OCI-LY3 (cell line): ENCODE results near the gene FNDC5.
A peak's percentile ranks its signal among the peaks of the same experiment; 100 is the strongest.

Experiments
- H2AFZ ChIP-seq: fragments of 200-600, 300-600 bp; shearing (Covaris generic); 2 replicates; pipeline ENCODE4 v1.6.0; 2014; ENCODE audit warnings: antibody characterized with exemption, low read depth, low read length
- H3K27ac ChIP-seq: fragments of 200-600, 300-600 bp; sonication (generic); 2 replicates; pipeline ENCODE4 v1.5.1; 2014; ENCODE audit warnings: mild to moderate bottlenecking, low read length, moderate library complexity, mixed read lengths
- H3K27me3 ChIP-seq: fragments of 200-600, 300-600 bp; sonication (generic); 2 replicates; pipeline ENCODE4 v1.6.1; 2014; ENCODE audit warnings: low read depth, low read length, mixed read lengths
- H3K36me3 ChIP-seq: fragments of 200-600, 300-600 bp; sonication (generic); replicated peaks from 2 replicates; pipeline ENCODE3; 2014; ENCODE audit warnings: low read depth, low read length, mixed read lengths
- H3K4me1 ChIP-seq: fragments of 300-600, 200-600 bp; sonication (generic); 2 replicates; pipeline ENCODE4 v1.6.1; 2014; ENCODE audit warnings: low read length, mixed read lengths
- H3K4me2 ChIP-seq: fragments of 200-600, 300-600 bp; sonication (generic); 2 replicates; pipeline ENCODE4 v1.6.1; 2014; ENCODE audit warnings: low read length, mixed read lengths
- H3K4me3 ChIP-seq: fragments of 300-600, 200-600 bp; sonication (generic); 2 replicates; pipeline ENCODE4 v1.5.1; 2014; ENCODE audit warnings: antibody characterized with exemption, mild to moderate bottlenecking, low read length, moderate library complexity
- H3K79me2 ChIP-seq: fragments of 300-600, 200-600 bp; shearing (Covaris generic); 2 replicates; pipeline ENCODE4 v1.6.1; 2014; ENCODE audit warnings: mild to moderate bottlenecking, low read length, mixed read lengths
- H3K9ac ChIP-seq: fragments of 300-600, 200-600 bp; shearing (Covaris generic); 2 replicates; pipeline ENCODE4 v1.6.0; 2014; ENCODE audit warnings: mild to moderate bottlenecking, low read length, moderate library complexity
- H3K9me3 ChIP-seq: fragments of 200-600, 300-600 bp; shearing (Covaris generic); 2 replicates; pipeline ENCODE4 v1.6.1; 2014; ENCODE audit warnings: low read length, mixed read lengths; ENCODE audit not compliant: insufficient read depth
- H4K20me1 ChIP-seq: fragments of 200-600, 300-600 bp; sonication (generic); 2 replicates; pipeline ENCODE4 v1.6.1; 2016; ENCODE audit warnings: low read length, mixed read lengths; ENCODE audit not compliant: insufficient read depth
- CTCF ChIP-seq: fragments of 200-600, 300-600 bp; sonication (generic); IDR thresholded peaks from 2 replicates; pipeline ENCODE4 v1.5.1; 2014; ENCODE audit warnings: antibody characterized with exemption, low read length, low read depth
- EZH2phosphoT487 ChIP-seq: fragments of 200-600 bp; shearing (Covaris generic); IDR thresholded peaks from 2 replicates; pipeline ENCODE4 v1.6.1; 2018; ENCODE audit warnings: antibody characterized with exemption, mixed run types, low read depth

The FNDC5 gene

GRCh38 chr1:32867151-32867550 is 3.6 kb downstream of the FNDC5 start:
- no peak for TF ChIP-seq EZH2phosphoT487
- TF ChIP-seq CTCF: no peak
- H3K36me3 ChIP-seq: no peaks in the 10 kb centered on the region
- no peak overlapping the region for H3K4me3 ChIP-seq
- H3K27me3 ChIP-seq: no peaks in the 10 kb centered on the region; the same call in 1 of the 2 replicates
- no peaks in the 10 kb centered on the region for H3K9me3 ChIP-seq
- H2AFZ ChIP-seq: no peak overlapping the region
- H3K79me2 ChIP-seq: no peaks in the 10 kb centered on the region
- H3K27ac ChIP-seq: no peak overlapping the region
- no peak overlapping the region for H3K9ac ChIP-seq
- no peak overlapping the region for H3K4me2 ChIP-seq
- H3K4me1 ChIP-seq: peaks cover 14% of the 10 kb centered on the region
- no peaks in the 10 kb centered on the region for H4K20me1 ChIP-seq

- Histone ChIP-seq H3K27ac (no peak overlapping the region), H3K4me3 (no peak overlapping the region), H3K9ac (no peak overlapping the region), H2AFZ (no peak overlapping the region), H3K4me1 (peaks cover 11% of the 10 kb centered on the region), H3K9me3 (no peaks in the 10 kb centered on the region), H4K20me1 (no peaks in the 10 kb centered on the region), H3K79me2 (no peaks in the 10 kb centered on the region), H3K27me3 (no peaks in the 10 kb centered on the region), H3K4me2 (no peak overlapping the region), H3K36me3 (no peaks in the 10 kb centered on the region)
- no peak for TF ChIP-seq EZH2phosphoT487
- TF ChIP-seq CTCF: no peak
Measured at GRCh38 chr1:32865639-32866405, 4.9 kb downstream of the FNDC5 start.

GRCh38 chr1:32864375-32865019 is 6.2 kb downstream of the FNDC5 start:
- Histone ChIP-seq H3K4me2 (no peak overlapping the region), H4K20me1 (no peaks in the 10 kb centered on the region), H3K36me3 (no peaks in the 10 kb centered on the region), H3K4me1 (peaks cover 11% of the 10 kb centered on the region), H3K27me3 (no peaks in the 10 kb centered on the region), H3K27ac (peak overlapping the region; percentile 31; the same call in 1 of the 2 replicates), H3K4me3 (no peak overlapping the region), H3K9ac (no peak overlapping the region), H3K79me2 (no peaks in the 10 kb centered on the region), H2AFZ (no peak overlapping the region), H3K9me3 (no peaks in the 10 kb centered on the region)
- no peak for TF ChIP-seq EZH2phosphoT487
- TF ChIP-seq CTCF: no peak

GRCh38 chr1:32863881-32864245 is 6.8 kb downstream of the FNDC5 start:
- TF ChIP-seq CTCF: no peak
- no peak for TF ChIP-seq EZH2phosphoT487
- H3K27ac ChIP-seq: peak overlapping the region; percentile 31; the same call in 1 of the 2 replicates
- H3K4me2 ChIP-seq: peak overlapping the region; percentile 15
- H3K79me2 ChIP-seq: no peaks in the 10 kb centered on the region
- H3K4me3 ChIP-seq: no peak overlapping the region
- peaks cover 11% of the 10 kb centered on the region for H3K4me1 ChIP-seq
- H3K27me3 ChIP-seq: no peaks in the 10 kb centered on the region
- H3K9ac ChIP-seq: no peak overlapping the region
- no peaks in the 10 kb centered on the region for H4K20me1 ChIP-seq
- H3K36me3 ChIP-seq: no peaks in the 10 kb centered on the region
- no peaks in the 10 kb centered on the region for H3K9me3 ChIP-seq
- H2AFZ ChIP-seq: no peak overlapping the region
